ENCODE measurements around the gene MALL. TPM values are rescaled to one million over a fixed set of nuclear protein-coding genes. Genes with fewer than 3 reads are reported as not detected.
"Not testable (repeated sequence)": the region's sequence is repeated elsewhere in the genome, so short reads cannot be mapped to it uniquely, and the experiment has no call there.

The MALL gene
- total RNA-seq, 4 donors from 2014 or later, result 38.7 to 92.8 (median 54.1) TPM

GRCh38 chr2:110097506-110098220 is 18.0 kb downstream of the MALL start:
- 53 to 57% methylated on average over 14 of the region's 14 CpGs for WGBS, 2 donors
- TF ChIP-seq POLR2A (IDR thresholded peaks at IDR 0.05) (no peak), CTCF (IDR thresholded peaks at IDR 0.05) (no peak)
- H3K4me3 ChIP-seq (ENCODE audit: low read depth, poor library complexity, severe bottlenecking), result no peak overlapping the region
- intact Hi-C loops (cut with DNase I; ENCODE audit: low total_unique reads), result no loop called here
- DNase-seq (ENCODE audit: low spot score in 2 of 2), result peak in 1 of 2 donors; percentile 84

- 87 to 92% methylated on average over 8 of the region's 8 CpGs for WGBS, 2 donors
- peak in 1 of 2 donors; percentile 43 for DNase-seq (ENCODE audit: low spot score in 2 of 2)
- no peak overlapping the region for H3K4me3 ChIP-seq (ENCODE audit: low read depth, poor library complexity, severe bottlenecking)
- TF ChIP-seq POLR2A (IDR thresholded peaks at IDR 0.05) (no peak), CTCF (IDR thresholded peaks at IDR 0.05) (no peak)
- intact Hi-C loops (cut with DNase I; ENCODE audit: low total_unique reads), result no loop called here
Observed at GRCh38 chr2:110095994-110096633, 19.5 kb downstream of the MALL start.

GRCh38 chr2:110094884-110095534 is 20.6 kb downstream of the MALL start:
- WGBS, 2 donors, result 75 to 77% methylated on average over 4 to 5 of the region's 6 CpGs

GRCh38 chr2:110093924-110094323 is 21.7 kb downstream of the MALL start:
- H3K4me3 ChIP-seq (ENCODE audit: low read depth, poor library complexity, severe bottlenecking); DNase-seq (ENCODE audit: low spot score in 2 of 2); intact Hi-C loops (cut with DNase I; ENCODE audit: low total_unique reads): not testable (repeated sequence)
- no CpG with 5 or more reads among the region's 6 CpGs for WGBS, 2 donors

More at GRCh38 chr2:110094884-110095534, 20.6 kb downstream of the MALL start:
- DNase-seq (ENCODE audit: low spot score in 2 of 2); H3K4me3 ChIP-seq (ENCODE audit: low read depth, poor library complexity, severe bottlenecking); intact Hi-C loops (cut with DNase I; ENCODE audit: low total_unique reads): not testable (repeated sequence)

GRCh38 chr2:110090164-110090563 is 25.5 kb downstream of the MALL start:
- DNase-seq (ENCODE audit: low spot score in 2 of 2); intact Hi-C loops (cut with DNase I; ENCODE audit: low total_unique reads); H3K4me3 ChIP-seq (ENCODE audit: low read depth, poor library complexity, severe bottlenecking): not testable (repeated sequence)
- WGBS, 2 donors, result 50% methylated on average over 2 of the region's 4 CpGs; no CpG with 5 or more reads in 1 of the 2 donors

DNA sequence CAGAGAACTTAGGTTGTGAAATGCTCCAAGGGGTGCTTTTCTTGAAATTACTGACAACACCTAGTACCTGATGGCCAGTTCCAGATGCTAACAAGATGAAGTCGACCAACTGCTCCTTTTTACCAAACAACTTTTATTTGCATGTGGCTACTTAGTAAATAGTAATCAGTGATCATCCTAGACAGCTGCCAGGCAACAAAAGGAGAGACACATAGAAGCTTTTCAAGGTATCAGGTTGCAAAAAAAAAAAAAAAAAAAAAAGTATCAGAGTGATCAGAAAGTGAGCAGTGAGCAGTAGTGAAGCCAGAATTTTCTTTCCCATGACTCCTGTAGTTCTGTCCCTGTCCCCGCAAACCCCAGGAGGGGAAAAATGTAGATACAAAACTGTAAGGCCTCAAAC is 31.9 kb downstream of the MALL start:
- H3K4me3 ChIP-seq (ENCODE audit: low read depth, poor library complexity, severe bottlenecking); intact Hi-C loops (cut with DNase I; ENCODE audit: low total_unique reads); DNase-seq (ENCODE audit: low spot score in 2 of 2): not testable (repeated sequence)
- WGBS, 2 donors, result no CpG with 5 or more reads among the region's 2 CpGs

- H3K4me3 ChIP-seq (ENCODE audit: low read depth, poor library complexity, severe bottlenecking); intact Hi-C loops (cut with DNase I; ENCODE audit: low total_unique reads); DNase-seq (ENCODE audit: low spot score in 2 of 2): not testable (repeated sequence)
- WGBS, 2 donors, result no CpG with 5 or more reads among the region's 8 CpGs
Observed at GRCh38 chr2:110083162-110083561, 32.5 kb downstream of the MALL start.

GRCh38 chr2:110078104-110078503 is 37.5 kb downstream of the MALL start:
- WGBS, 2 donors, result no CpG with 5 or more reads among the region's 4 CpGs
- DNase-seq (ENCODE audit: low spot score in 2 of 2); H3K4me3 ChIP-seq (ENCODE audit: low read depth, poor library complexity, severe bottlenecking); intact Hi-C loops (cut with DNase I; ENCODE audit: low total_unique reads): not testable (repeated sequence)

DNA sequence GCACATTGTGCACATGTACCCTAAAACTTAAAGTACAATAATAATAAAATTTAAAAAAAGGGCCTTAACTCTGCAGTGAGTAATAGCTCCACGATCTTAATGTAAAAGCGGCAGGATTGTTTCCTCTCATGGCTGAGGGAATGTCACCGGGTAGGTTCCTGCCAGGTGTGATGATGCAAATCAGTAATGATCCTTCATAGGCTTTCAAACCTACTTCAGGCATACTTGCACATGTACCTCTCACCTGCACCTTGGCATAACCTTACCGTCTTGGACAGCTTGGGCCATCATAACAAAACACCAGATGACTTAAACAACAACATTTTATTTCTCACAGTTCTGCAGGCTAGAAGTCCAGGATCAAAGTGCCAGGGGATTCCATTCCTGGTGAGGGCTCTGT is 39.7 kb downstream of the MALL start:
- H3K4me3 ChIP-seq (ENCODE audit: low read depth, poor library complexity, severe bottlenecking); DNase-seq (ENCODE audit: low spot score in 2 of 2); intact Hi-C loops (cut with DNase I; ENCODE audit: low total_unique reads): not testable (repeated sequence)
- WGBS, 2 donors, result 83 to 94% methylated on average over 1 to 2 of the region's 4 CpGs

- 90 to 92% methylated on average over 4 to 5 of the region's 7 CpGs for WGBS, 2 donors
- peak in 1 of 2 donors; percentile 74 for DNase-seq (ENCODE audit: low spot score in 2 of 2)
Observed at GRCh38 chr2:110069869-110070268, 45.8 kb downstream of the MALL start.

DNA sequence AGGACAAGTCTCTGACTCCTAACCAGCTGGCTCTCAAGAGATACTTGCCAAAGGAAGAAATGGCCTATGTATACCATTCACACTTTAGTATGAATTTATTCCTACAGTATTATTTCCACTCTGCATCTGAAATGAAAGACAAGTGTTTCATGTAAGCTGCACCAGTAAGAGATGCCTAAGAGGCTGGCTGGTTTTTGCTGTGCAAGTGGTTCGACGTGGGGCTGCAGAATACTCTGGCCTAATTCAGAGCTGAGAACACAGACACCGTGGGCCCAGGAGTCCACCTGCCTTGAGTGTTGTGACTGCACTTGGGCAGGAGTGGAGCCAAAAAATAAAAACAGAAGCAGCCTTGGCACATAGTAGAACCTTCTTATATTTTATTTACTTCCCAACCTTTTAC is 47.5 kb downstream of the MALL start:
- intact Hi-C loops (cut with DNase I; ENCODE audit: low total_unique reads); H3K4me3 ChIP-seq (ENCODE audit: low read depth, poor library complexity, severe bottlenecking): not testable (repeated sequence)
- DNase-seq (ENCODE audit: low spot score in 2 of 2), result peak in 1 of 2 donors; percentile 67
- WGBS, 2 donors, result 97% methylated on average over 3 of the region's 3 CpGs

More at GRCh38 chr2:110069869-110070268, 45.8 kb downstream of the MALL start:
- intact Hi-C loops (cut with DNase I; ENCODE audit: low total_unique reads); H3K4me3 ChIP-seq (ENCODE audit: low read depth, poor library complexity, severe bottlenecking): not testable (repeated sequence)

DNA sequence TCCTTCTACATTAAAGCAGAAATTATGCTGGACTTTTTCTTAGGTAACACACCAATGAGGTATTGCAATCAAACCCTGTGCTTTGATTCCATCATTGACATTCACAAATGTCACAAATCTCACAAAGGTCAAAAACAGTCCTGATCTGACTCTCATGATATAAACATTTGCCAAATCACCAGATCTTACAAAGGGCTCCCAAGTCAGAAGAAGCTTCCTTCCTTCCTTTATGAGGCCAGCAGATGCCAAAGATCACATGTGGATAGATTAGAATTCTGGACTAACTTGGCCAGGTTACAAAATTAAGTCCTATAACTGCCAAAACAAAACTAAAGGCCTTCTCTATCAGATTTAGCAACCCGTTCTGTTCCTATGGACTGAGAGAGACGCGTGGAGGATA is 53.3 kb downstream of the MALL start:
- intact Hi-C loops (cut with DNase I; ENCODE audit: low total_unique reads); DNase-seq (ENCODE audit: low spot score in 2 of 2); H3K4me3 ChIP-seq (ENCODE audit: low read depth, poor library complexity, severe bottlenecking): not testable (repeated sequence)
- no CpG with 5 or more reads among the region's 3 CpGs for WGBS, 2 donors

Data from lower leg skin (tissue), 4 donors.